IPS DF 19.7 (cell line): ENCODE data around the gene BAAT.
"Not testable (repeated sequence)": the region's sequence is repeated elsewhere in the genome, so short reads cannot be mapped to it uniquely, and the experiment has no call there.

ENCODE experiments used
- DNase-seq: peaks from one replicate; pipeline ENCODE4 v3.0.0-alpha.2; 2013; ENCODE audit warnings: low read depth, low spot score

BAAT gene

GRCh38 chr9:101384873-101385536 lies at the start of gene BAAT:
TSS of gene BAAT (minus strand) at chr9:101385006. CDS start at chr9:101371404, 13,602 bp downstream.
- DNase-seq: not testable (repeated sequence)

DNA sequence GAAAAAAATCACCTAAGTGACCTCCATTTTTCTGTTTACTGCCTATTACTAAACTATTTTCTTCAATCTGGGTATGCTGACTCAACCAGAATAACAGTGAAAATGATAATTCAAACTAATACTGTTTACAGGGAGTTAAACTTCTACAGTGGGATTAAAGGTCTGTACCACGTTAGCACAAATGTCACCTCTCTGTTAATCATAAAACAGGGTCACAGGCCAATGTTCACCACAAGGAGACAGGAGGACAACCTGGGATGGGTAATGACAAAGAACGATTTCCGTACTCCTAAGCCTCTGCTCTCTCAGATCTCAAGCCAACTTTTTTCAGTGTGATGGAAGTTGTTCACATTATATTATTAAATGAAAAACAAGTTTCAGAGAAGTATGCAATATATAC lies 48.4 kb upstream of the BAAT start:
- no peak for DNase-seq

GRCh38 chr9:101432740-101433139 lies 47.9 kb upstream of the BAAT start:
- DNase-seq: no peak

- DNase-seq: no peak
Measured at GRCh38 chr9:101432171-101432570, 47.4 kb upstream of the BAAT start.

DNA sequence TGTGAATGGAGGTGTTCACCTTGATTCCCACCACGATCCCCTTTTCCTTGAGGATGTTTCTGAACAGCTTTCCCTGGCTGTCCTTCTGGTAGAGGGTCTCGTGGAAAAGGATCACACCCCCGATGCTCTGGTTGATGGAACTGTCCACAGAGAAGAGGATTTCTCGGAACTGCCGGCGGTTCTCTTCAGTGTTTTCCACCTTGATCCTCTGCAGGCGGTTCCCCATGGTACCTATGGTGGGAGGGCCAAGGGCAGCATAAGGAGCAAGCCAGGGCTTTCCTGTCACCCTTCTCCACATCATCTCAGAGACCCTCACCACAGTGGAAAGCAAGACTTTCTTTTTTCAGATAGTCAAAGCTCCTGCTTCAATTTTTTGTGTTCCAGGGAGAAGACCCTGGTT lies 44.9 kb upstream of the BAAT start:
- DNase-seq: no peak

DNA sequence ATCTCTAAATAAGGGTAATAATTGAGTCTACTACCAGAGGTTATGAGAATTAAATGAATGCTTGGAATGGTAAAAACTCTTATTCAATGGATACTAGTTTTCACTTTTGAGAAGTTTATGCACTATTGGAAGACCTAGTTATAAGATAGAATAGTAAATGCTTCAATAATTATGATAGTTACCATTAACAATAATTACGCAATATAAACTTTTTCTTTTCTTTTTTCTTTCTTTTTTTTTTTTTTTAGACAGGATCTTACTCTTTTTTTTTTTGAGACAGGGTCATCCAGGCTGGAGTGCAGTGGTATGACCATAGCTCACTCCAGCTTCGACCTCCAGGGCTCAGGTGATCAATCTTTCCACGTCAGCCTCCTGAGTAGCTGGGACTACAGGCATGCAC lies 44.1 kb upstream of the BAAT start:
- DNase-seq: no peak

DNA sequence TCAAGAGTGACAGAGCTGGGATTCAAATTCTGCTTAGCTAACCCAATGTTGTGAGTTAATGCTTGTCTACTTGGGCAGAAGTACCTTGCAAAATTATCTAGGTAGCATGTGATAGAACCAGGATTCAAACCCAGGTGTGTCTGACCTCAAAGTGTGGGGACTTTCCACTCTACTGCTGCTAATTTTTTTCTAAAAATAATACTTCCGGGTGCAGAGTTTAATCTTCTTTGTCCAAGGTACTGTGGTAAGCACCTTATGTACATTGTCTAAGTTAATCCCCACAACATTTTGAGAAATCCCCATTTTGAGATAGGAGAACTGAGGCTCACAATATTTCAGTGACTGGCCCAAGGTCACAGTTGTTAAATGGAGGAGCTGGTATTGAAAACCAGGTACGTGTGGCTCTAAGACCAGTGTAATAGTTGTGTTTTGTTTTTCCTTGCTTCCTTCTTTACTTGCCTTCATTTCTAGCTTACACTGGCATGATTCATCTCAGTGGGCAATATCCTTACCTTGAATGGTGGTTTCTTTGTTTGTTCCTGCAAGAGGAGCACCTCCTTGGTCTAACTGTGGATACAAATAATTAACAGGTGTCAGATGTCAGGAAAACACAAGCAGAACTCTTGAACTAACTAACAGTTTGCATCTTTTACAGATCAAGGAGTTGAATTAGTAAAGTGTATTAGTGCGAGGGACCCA lies 43.3 kb upstream of the BAAT start:
- no peak for DNase-seq

GRCh38 chr9:101427358-101427757 lies 42.6 kb upstream of the BAAT start:
- no peak for DNase-seq

DNA sequence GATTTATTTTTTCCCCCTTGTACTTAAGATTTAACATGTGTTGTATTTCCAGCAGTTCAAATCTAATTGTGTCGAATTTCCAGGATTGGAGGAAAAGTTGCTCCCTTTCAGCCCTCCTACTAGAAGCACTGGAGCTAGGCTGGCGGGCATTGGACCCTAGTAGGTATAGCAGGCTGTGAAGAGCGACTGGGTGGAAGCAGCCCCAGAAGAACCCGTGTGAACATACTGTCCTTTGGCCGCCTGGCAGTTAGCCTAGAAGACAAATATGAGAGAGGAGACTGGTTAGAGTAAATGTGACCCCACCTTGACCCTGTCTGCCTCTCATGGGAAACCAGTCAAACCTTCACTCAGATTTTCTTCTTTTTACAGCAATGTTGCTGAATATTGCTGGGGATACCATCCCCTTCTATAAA lies 36.9 kb upstream of the BAAT start:
- no peak for DNase-seq

GRCh38 chr9:101419863-101420262 lies 35.1 kb upstream of the BAAT start:
- DNase-seq: no peak

GRCh38 chr9:101418518-101419430 lies 34.0 kb upstream of the BAAT start:
- DNase-seq: no peak

- DNase-seq: no peak
Measured at GRCh38 chr9:101417977-101418376, 33.2 kb upstream of the BAAT start.

DNA sequence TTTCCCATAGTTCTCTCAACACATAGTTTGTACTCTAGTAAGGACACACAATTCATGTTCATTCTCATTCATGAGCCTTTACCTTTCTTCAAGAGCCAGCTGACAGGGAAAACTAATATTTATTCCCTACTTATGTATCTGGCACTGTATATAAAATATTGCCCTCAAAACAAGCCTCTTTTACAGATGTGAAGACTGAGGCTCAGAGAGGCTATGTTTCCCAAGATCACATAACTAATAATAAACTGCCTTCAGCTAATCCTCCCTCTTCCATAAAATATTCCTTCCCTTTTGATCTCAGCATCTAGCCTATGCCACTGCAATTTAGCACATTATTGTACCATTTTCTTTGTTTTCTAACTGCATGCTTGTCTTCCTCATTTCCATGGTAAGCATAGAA lies 32.6 kb upstream of the BAAT start:
- DNase-seq: no peak

DNA sequence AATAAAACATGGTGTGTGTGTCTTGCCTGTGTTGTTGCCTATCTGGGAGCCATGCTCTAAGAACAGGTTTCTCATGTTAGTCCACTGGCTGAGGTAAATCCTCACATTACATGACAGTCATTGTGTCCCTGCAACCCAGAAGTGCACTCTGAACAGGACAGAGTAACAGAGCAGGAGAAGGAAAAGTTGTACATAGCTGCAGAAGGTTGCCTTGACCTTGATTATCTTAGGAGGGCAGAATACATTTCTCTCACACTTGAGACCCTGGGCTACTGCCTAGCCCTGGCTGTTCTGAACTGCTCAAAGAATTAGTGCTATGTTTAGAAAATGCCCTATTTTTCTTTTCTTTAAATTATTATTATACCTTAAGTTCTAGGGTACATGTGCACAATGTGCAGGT lies 30.8 kb upstream of the BAAT start:
- DNase-seq: no peak

- DNase-seq: no peak
Measured at GRCh38 chr9:101414839-101415238, 30.0 kb upstream of the BAAT start.

- no peak for DNase-seq
Measured at GRCh38 chr9:101409079-101409477, 24.3 kb upstream of the BAAT start.

- DNase-seq: no peak
Measured at GRCh38 chr9:101408374-101409078, 23.7 kb upstream of the BAAT start.

GRCh38 chr9:101403516-101404285 lies 18.9 kb upstream of the BAAT start:
- no peak for DNase-seq

DNA sequence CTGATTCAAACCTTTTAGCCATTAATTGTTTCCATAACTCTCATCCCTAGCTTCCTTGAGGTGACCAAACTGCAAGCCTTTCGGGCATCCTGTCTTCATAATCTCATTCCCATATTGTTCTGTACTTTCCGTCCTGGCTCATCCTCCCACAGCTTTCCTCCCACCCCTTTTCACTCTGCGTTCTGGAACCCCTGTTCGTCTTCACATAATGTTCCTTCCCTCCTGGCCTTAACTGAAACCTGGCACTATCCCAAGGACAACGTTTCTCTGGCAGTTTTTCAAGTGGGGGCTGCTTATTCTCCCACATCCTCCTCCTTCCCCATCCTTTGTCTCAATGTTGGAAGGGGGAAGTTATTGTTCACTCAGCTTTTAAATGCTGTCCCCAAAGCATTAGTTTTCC lies 15.3 kb upstream of the BAAT start:
- DNase-seq: no peak

DNA sequence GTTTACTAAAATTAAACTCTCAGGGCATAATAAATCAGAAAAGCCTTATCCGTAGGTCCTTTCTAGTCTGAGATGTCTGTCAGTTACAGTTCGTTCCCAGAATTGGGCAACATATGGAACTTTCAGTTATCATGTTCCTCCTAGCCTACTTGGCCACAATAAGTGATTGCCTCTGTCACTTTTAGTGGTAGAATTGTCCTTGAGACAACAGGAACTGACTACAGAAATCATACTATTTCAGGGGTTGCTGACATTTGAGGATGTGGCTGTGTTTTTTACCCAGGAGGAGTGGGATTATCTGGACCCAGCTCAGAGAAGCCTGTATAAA lies 14.8 kb upstream of the BAAT start:
- DNase-seq: no peak
